GM21529 (cell line): Measurements from ENCODE around the gene SNTN.

Source experiments
- ATAC-seq: cut with Tn5 transposase; IDR thresholded peaks from one replicate; pipeline ENCODE4 v1.9.1; 2021; ENCODE audit not compliant: unreplicated experiment

Gene SNTN

GRCh38 chr3:63673111-63673510 lies 20.6 kb downstream of the SNTN start:
- no peak for ATAC-seq

- ATAC-seq, result no peak
These were observed 22.1 kb downstream of the SNTN start for GRCh38 chr3:63674586-63674985.

DNA sequence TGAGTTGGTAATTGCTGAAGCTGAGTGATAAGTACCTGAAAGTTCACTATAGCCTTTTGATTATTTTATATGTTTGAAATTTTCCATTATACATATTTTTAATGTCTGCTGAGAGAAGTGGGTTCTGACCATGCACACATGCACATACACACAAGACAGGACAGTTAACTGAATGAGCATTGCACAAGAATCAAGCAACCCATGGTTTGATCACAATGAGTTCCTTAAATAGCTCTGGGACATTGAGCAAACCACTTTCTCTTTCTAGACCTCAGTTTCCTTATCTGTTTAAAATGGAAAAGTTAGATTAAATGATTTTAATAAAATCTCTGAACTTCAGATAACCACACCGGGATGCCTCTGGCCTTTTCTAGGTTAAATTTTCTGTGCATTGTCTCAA lies 26.7 kb downstream of the SNTN start:
- ATAC-seq, result no peak

GRCh38 chr3:63684081-63684480 lies 31.6 kb downstream of the SNTN start:
- no peak for ATAC-seq

DNA sequence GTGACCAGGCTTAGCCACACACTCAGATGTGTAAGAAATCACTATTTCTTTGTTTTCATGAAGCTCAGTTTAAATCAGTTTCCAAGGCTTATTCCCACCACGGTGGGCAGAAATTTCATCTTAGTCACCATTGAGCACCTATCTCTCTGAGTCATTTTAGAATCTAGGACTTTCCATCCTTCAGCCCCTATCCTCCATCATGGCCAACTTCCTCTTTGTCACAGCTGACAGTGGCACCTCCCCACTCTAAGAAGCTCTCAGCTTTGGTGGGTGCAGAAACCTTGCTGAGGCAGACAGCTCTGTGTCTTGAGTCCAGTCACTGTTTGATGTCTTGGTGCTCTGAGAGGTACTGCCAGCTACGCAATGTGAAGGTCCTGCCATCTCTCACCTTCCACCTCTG lies 32.9 kb downstream of the SNTN start:
- ATAC-seq, result peak; percentile 58

DNA sequence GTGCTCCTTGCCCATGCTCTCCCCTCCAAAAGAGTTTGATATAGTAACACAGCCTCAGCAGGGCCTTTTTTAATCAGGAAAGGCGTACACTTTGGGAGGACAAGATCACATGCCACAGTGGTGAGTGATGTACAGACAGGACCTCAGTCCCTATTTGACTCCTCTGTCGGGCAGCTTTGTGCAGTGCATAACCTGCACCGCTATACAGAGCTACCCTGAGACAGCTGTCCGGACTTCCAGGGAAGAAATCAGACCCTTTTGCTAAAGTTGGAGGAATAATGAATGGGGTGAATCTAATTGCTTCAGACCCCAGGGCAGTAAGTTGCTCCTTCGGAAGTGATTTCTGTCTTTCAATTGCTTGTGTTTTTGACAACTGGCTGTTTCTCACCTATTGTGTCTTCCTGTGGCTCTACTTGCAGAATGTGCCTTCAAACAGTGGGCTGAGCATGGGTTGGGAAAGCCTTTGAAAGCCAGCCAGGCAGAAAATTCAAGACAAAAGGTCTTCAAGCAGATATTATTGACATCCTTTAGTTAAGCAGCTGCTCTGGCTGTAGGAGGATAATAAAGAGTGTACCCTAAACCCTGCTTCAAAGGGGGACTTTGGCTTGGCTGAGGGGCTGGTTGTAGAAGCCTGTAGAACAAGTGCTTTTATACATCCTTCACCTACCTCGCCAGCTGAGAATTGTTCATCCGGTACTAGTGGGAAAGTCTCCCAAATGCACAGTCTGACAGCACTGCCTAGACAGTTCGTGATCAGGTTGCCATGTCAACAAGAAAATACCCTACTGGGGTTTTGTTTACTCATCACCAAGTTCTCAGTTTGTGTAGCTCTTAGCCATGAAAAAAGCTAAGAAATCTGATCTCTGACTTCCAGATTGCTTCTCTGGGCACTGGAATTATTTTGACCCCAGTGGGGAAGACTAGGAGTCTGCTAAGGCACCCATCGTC lies 35.1 kb downstream of the SNTN start:
- ATAC-seq, result no peak

DNA sequence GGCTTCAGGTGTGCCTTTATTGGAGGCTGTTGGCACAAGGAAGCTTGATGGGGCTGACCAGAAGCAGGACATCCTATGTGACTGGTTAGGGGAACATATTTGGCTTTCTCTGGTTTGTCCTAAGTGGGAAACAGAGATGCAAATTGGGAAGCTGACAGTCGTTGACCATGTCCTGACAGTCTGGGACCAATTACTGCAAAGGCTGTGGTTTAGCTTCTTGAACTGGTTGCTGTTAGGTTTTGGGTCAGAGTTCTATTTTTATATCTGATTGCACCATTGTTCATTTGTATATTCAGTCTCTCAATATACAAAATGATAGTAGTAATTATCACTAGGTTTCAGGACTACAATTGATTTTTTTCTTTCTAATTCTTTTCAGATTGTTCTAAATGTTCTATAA lies 36.8 kb downstream of the SNTN start:
- no peak for ATAC-seq

DNA sequence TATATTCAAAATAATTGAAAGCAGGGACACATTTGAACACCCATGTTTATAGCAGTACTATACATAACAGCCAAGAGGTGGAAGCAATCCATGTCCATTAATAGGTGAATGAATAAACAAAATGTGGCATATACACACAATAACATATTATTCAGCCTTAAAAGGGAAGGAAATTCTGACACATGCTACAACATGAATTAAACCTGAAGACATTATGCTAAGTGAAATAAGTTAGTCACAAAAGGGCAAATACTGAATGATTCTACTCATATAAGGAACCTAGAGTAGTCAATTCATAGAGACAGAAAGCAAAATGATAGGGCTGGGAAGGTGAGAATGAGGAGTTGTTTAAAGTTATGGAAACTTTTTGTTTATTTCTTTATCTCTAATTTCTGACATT lies 40.9 kb downstream of the SNTN start:
- ATAC-seq, result no peak

- no peak for ATAC-seq
These were observed 52.7 kb downstream of the SNTN start for GRCh38 chr3:63705092-63705645.

- ATAC-seq, result no peak
These were observed 54.0 kb downstream of the SNTN start for GRCh38 chr3:63706321-63707085.

- no peak for ATAC-seq
These were observed 55.3 kb downstream of the SNTN start for GRCh38 chr3:63707731-63708130.

GRCh38 chr3:63709576-63709975 lies 57.1 kb downstream of the SNTN start:
- ATAC-seq, result no peak
